Ascending aorta (tissue), 2 donors: ENCODE measurements around the gene TSPAN18. TPM values are rescaled to one million over a fixed set of nuclear protein-coding genes. Genes with fewer than 3 reads are reported as not detected.

Source experiments
- DNase-seq, 2 donors: peaks; one replicate each; pipeline ENCODE4 v3.0.0-alpha.2; 2019; ENCODE audit warnings: low spot score in 2 of 2
- H3K27ac ChIP-seq, 2 donors: fragments of 200-600 bp; sonication (generic); one replicate each; pipeline ENCODE4 v1.5.1; 2016 to 2017; ENCODE audit warnings: mild to moderate bottlenecking in 1 of 2
- H3K27me3 ChIP-seq: fragments of 200-600 bp; sonication (generic); one replicate; pipeline ENCODE4 v1.5.1; 2017
- H3K36me3 ChIP-seq, 2 donors: fragments of 200-600 bp; sonication (generic); one replicate each; pipeline ENCODE4 v1.5.1; 2016
- H3K4me1 ChIP-seq, 2 donors: fragments of 200-600 bp; sonication (generic); one replicate each; pipeline ENCODE4 v1.5.1; 2016 to 2017; ENCODE audit warnings: mild to moderate bottlenecking in 1 of 2
- H3K4me3 ChIP-seq, 2 donors: fragments of 200-600 bp; sonication (generic); one replicate each; pipeline ENCODE4 v1.5.1; 2016 to 2017; ENCODE audit warnings: mild to moderate bottlenecking in 1 of 2
- H3K9me3 ChIP-seq, 2 donors: fragments of 200-600 bp; sonication (generic); one replicate each; pipeline ENCODE4 v1.5.1; 2016
- CTCF ChIP-seq, 3 experiments: fragments of 200-600 bp in 2 of 3; fragments of 450-650 bp in 1 of 3; sonication (generic) in 2 of 3; IDR thresholded peaks; one replicate each; pipeline ENCODE4 v1.5.1; 2016 to 2019; ENCODE audit warnings: antibody characterized with exemption in 3 of 3, mild to moderate bottlenecking in 1 of 3, moderate library complexity in 1 of 3
- intact Hi-C: fragments of 100-400 bp; cut with DNase I; formaldehyde crosslinking; loops from one replicate; pipeline ENCODE4 v1.15.1; 2023
- total RNA-seq: library from RNA; depleted of rRNA; stranded (reverse); fragments of >200 nt; gene quantifications from one replicate; pipeline ENCODE4 v1.1.0, GENCODE V29; 2016

The TSPAN18 gene
- total RNA-seq, 1 donor from 2014 or later: 21.3 TPM

GRCh38 chr11:44977493-44977984 is 250.8 kb downstream of the TSPAN18 start:
- Histone ChIP-seq H3K4me3 (no peak overlapping the region), H3K36me3 (no peaks in the 10 kb centered on the region), H3K9me3 (no peaks in the 10 kb centered on the region), H3K27ac (no peak overlapping the region), H3K4me1 (peaks cover 0 to 8% of the 10 kb centered on the region in 2 donors), H3K27me3 (no peaks in the 10 kb centered on the region)
- DNase-seq: no peak
- intact Hi-C loops: no loop called here
- TF ChIP-seq CTCF (IDR thresholded peaks at IDR 0.05): no peak

GRCh38 chr11:44978274-44978960 is 251.7 kb downstream of the TSPAN18 start:
- Histone ChIP-seq H3K36me3 (no peaks in the 10 kb centered on the region), H3K27ac (no peak overlapping the region), H3K4me3 (no peak overlapping the region), H3K27me3 (no peaks in the 10 kb centered on the region), H3K4me1 (peaks cover 0 to 3% of the 10 kb centered on the region in 2 donors), H3K9me3 (no peaks in the 10 kb centered on the region)
- TF ChIP-seq CTCF (IDR thresholded peaks at IDR 0.05): no peak
- DNase-seq: no peak
- intact Hi-C loops: no loop called here

- no peaks in the 10 kb centered on the region for H3K27me3 ChIP-seq
- intact Hi-C loops: no loop called here
- H3K9me3 ChIP-seq: no peaks in the 10 kb centered on the region
- TF ChIP-seq CTCF (IDR thresholded peaks at IDR 0.05): no peak
- no peaks in the 10 kb centered on the region for H3K4me1 ChIP-seq
- no peak overlapping the region for H3K27ac ChIP-seq
- no peak overlapping the region for H3K4me3 ChIP-seq
- no peak for DNase-seq
- no peaks in the 10 kb centered on the region for H3K36me3 ChIP-seq
Measured at GRCh38 chr11:44978961-44979331, 252.2 kb downstream of the TSPAN18 start.

GRCh38 chr11:44979543-44980399 is 253.0 kb downstream of the TSPAN18 start:
- Histone ChIP-seq H3K27ac (no peak overlapping the region), H3K4me3 (no peak overlapping the region), H3K36me3 (no peaks in the 10 kb centered on the region), H3K4me1 (no peaks in the 10 kb centered on the region), H3K27me3 (no peaks in the 10 kb centered on the region), H3K9me3 (no peaks in the 10 kb centered on the region)
- TF ChIP-seq CTCF (IDR thresholded peaks at IDR 0.05): no peak
- no peak for DNase-seq
- intact Hi-C loops: no loop called here

GRCh38 chr11:44980533-44981427 is 254.0 kb downstream of the TSPAN18 start:
- TF ChIP-seq CTCF (IDR thresholded peaks at IDR 0.05): no peak
- Histone ChIP-seq H3K27me3 (no peaks in the 10 kb centered on the region), H3K4me3 (no peak overlapping the region), H3K4me1 (no peaks in the 10 kb centered on the region), H3K27ac (no peak overlapping the region), H3K9me3 (no peaks in the 10 kb centered on the region), H3K36me3 (no peaks in the 10 kb centered on the region)
- DNase-seq: no peak
- intact Hi-C loops: no loop called here
